NCI-H748 treated with DMSO at 0.1 percent for 48 hours (cell line): Measurements from ENCODE around the gene LDLR.
A peak's percentile ranks its signal among the peaks of the same experiment; 100 is the strongest.

Experiments used
- DNase-seq: peaks from one replicate; lab custom pipeline; 2025; lab: John Stamatoyannopoulos, UW

Gene LDLR

DNA sequence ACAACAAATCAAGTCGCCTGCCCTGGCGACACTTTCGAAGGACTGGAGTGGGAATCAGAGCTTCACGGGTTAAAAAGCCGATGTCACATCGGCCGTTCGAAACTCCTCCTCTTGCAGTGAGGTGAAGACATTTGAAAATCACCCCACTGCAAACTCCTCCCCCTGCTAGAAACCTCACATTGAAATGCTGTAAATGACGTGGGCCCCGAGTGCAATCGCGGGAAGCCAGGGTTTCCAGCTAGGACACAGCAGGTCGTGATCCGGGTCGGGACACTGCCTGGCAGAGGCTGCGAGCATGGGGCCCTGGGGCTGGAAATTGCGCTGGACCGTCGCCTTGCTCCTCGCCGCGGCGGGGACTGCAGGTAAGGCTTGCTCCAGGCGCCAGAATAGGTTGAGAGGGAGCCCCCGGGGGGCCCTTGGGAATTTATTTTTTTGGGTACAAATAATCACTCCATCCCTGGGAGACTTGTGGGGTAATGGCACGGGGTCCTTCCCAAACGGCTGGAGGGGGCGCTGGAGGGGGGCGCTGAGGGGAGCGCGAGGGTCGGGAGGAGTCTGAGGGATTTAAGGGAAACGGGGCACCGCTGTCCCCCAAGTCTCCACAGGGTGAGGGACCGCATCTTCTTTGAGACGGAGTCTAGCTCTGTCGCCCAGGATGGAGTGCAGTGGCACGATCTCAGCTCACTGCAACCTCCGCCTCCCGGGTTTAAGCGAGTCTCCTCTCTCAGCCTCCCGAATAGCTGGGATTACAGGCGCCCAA, at the start of gene LDLR:
TSS of gene LDLR (plus strand) at position 210 of the 760 bp plus-strand sequence. CDS start at position 296, 86 bp downstream.
- peak; percentile 66 for DNase-seq

DNA sequence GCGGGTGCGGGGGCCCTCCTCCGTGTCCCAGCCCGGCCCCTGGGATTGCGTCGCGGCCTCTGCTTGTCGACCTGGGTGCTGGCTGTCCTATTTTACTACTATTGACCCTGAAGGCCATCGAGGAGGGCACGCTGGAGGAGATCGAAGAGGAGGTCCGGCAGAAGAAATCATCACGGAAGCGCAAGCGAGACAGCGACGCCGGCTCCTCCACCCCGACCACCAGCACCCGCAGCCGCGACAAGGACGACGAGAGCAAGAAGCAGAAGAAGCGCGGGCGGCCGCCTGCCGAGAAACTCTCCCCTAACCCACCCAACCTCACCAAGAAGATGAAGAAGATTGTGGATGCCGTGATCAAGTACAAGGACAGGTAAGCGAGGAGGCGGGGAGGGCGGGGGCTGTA, 48.1 kb upstream of the LDLR start:
- no peak for DNase-seq

DNA sequence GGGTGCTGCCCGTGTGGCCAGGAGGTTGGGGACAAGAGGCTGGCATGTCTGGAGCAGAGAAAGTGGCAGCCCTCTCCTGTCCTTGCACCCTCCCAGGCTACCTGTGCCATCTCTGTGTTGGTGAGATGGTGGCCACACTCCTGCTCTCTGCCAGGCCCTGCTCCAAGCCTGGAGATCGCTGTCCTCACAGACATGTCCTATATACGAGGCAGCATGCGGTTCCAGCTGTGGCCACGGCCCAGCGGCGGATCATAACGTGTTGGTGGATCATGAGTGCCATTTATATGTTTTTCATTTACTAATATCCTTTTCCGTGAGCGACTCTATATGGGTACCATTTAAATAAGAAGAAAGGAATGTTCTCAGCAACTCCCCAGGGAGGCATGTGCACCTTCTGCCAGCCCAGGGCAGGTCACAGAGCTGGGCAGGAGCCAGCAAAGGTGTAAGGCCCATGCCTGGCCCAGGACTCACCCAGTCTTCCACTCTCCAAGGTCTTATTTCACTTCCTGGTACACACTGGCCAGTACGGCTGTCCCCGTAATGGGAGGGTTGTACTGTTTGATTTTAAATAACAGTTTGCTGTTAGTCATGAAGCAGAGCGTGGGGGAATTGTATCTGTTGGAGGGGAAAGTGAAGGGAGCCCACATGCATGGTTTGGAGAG, 47.2 kb upstream of the LDLR start:
- no peak for DNase-seq

DNA sequence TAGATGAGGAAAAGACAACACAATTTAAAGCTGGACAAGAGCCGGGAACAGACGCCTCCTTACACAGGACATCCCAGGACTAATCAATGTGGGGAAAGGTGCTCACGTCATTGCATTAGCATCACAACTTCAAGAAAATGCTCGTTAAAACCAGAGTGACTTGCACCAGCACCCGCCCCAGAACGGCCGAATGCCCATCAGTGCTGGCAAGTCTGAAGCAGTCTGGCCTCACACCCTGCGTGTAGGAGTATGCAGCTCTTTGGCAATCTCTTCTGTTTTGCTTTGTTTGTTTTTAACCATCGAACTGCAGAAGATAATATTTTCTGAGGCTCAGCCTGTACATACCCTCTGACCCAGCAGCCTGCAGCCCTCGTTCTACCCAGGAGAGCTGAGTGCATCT, 44.8 kb upstream of the LDLR start:
- no peak for DNase-seq

DNA sequence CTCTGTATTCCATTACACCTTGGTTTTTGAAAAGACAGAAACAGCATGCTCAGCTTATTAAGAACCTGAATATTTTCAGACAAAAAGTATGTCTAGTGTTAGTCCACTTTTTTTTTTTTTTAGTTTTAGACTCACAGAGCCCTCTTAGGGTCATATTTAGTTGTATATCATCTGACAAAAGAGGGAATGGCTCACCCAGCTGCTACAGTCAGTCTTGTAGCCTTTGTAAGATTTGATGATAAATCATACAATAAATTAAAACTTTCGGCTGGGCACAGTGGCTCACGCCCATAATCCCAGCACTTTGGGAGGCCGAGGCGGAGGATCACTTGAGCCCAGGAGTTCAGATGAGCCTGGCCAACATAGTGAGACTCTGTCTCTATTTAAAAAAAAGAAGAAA, 43.7 kb upstream of the LDLR start:
- no peak for DNase-seq

DNA sequence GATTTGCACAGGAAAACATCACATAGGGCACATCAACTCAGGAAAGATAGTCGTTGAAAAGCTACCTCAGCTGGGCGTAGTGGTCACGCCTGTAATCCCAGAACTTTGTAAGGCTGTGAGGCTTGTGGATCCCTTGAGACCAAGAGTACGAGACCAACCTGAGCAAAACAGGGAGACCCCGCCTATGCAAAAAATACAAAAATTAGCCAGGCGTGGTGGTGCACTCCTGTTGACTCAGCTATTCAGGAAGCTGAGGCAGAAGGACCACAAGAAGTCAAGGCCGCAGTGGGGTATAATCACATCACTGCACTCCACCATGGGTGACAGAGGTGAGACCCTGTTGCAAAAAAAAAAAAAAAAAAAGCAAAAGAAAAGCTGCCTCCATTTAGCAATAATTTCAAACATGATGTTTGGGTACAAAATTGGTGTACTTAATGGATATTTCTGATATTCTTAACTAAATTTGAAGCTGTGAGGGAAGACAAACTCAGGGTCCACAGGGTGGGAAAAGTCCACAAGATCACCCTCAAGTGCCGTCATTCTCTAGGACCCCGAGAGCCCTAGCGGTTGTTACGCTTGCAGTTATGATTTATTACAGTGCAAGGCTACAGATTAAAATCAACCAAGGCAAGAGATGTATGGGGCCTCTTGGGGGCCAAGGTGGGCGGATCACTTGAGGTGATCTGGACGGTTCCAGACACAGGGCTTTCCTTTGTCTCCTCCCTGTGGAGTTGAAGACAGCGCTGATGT, 42.5 kb upstream of the LDLR start:
- no peak for DNase-seq

DNA sequence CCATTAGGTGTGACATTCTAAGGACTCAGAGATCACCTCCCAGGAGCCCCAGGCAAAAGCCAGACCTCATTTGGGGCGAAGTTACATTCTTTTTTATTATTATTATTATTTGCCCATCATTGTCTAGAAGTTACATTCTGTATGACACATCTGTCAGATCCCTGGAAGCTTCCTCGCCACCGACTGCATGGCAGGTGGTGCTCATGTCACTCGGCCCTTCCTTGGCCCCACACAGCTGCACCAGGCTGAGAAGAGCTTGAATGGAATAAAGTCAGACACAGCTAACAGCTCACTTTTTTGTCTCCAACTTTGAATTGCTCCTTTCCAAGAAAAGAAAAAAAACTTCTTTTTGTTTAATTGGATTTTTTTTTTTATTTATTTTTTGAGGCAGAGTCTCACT, 41.4 kb upstream of the LDLR start:
- no peak for DNase-seq

DNA sequence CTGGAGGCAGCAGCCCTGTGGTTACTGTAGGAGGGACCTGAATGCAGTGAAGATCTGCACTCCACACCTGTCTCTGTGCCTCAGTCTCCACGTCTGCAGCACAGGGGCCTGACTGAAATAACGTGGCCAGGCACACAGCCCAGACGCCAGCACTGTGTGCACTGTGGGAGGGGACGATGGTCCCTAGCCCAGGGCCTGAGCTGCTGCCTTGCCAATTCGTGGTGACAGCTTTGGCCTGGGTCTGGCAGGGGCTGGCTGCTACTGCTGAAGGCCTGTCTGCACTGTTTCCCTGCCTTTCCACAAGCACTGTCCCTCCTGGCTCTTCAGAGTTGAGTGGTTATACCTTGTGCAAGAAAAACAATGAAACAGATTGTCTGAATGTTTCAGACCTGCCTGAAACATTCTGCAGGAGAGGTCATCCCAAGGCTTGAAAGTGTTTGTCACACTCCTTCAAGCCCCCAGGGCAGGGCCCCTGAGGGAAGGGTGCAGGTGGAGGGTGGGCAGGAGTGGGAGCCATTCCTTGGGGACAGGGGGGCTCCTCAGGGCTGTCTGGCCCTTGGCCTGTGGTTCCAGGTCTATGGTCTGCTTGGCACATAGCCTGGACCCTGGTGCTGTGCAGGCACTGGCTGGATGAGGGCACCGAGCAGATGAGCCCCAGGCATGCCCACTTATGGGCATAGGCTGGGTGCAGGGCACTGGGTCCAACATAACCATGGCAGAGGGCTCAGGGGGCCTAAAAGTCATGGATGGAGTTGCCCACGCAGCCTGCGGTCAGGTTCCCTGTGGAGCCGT, 38.7 kb upstream of the LDLR start:
- DNase-seq, result no peak

DNA sequence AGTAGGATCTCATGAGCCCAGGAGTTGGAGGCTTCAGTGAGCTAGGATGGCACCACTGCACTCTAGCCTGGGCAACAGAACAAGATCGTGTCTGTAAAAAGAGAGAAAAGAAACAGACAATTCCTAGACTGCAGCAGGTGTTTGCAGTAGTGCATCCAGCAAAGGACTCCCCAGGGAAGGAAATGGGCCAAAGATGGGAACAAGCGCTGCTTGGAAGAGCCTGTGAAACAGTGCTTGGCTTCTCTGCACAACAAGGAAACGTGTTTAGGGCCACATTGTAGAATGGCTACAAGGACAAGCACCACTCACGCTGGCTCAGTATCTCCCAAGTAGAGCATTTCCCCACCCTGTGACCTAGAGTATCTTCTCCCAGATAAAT, 35.5 kb upstream of the LDLR start:
- DNase-seq, result no peak

DNA sequence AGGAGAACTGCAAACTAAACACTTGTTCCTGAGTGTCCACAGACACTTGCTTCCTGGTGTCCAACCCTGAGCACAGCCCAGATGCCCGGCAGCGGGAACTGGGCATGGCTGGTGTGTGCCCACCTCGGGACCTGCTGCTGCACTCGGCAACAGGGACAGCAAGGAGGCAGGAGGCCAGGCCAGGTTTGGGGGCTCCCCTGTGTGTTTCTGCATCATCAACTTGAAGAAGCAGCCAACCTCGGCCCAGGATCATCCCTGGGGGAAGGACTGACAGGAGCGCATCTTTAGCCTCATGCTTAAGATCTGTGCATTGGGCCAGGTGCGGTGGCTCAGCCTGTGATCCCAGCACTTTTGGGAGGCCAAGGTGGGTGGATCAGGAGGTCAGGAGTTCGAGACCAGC, 35.1 kb upstream of the LDLR start:
- DNase-seq, result no peak

DNA sequence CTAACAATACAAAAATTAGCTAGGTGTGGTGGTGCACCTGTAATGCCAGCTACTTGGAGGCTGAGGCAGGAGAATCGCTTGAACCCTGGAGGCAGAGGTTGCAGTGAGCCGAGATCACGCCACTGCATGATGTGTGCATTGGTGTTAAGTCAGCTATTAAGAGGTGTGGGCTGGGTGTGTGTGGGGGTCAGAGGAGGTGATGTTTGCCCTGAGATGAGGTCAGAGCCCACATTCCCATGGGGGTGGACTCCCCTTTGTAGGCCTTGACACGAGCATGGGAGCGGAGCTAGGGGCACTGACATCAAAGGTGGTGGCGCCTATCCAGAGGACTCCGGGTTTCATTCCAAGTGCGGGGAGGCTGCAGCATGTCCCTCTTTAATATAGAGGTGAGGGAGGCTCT, 34.6 kb upstream of the LDLR start:
- DNase-seq, result no peak

DNA sequence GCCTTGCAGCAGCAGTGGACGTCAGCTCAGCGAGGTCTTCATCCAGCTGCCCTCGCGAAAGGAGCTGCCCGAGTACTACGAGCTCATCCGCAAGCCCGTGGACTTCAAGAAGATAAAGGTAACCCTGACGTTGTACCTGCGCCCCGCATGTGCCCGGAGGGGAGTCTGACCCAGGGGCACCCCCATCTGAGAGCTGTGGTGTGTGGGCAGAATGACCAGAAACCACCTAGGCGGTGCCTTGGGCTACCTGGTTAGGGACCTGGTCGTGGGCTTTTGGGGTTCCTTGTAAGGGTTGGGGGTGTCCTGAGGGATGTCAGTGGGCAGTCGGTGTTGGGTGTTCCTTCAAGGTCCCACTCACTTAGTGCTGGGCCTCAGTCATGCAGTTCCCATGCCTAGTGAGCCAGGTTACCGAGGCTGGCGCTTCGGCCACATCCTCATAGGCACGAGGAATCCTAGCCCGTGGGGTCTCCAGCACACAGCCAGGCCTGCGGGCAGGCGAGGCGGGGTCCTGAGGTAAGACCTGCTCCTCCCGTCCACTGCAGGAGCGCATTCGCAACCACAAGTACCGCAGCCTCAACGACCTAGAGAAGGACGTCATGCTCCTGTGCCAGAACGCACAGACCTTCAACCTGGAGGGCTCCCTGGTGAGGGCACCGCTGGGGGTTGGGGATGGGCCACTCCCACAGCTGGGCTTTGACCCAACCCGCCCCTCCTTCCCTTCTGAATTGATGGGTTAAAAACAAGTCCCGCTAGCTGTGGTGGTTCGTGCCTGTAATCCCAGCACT, 30.8 kb upstream of the LDLR start:
- DNase-seq, result no peak

DNA sequence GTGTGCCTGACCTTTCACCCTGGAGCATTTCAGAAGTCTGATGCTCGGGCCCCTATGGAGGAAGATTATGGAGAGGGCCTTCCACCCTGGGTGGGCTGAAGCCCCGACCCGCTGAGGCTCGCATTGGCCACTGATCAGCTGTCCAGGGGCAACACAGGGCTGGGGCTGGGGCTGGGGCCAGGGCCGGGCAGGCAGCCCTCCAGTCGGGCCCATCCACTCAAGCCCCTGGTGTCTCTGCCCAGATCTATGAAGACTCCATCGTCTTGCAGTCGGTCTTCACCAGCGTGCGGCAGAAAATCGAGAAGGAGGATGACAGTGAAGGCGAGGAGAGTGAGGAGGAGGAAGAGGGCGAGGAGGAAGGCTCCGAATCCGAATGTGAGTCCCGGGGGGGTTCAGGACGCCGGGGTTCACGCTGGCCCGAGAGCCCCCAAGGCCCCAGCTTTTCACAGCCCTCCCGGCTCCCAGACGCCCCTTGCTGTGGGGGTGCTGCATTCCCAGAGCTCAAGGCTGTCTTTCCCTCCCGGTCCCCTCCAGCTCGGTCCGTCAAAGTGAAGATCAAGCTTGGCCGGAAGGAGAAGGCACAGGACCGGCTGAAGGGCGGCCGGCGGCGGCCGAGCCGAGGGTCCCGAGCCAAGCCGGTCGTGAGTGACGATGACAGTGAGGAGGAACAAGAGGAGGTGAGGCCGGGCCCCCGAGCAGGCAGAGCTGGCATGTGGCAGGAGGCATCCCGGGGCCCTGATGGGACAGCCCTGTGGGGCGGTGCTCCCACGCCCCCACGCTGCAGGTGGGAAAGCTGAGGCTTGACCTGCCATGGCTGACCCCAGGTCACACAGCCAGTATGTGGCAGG, 29.5 kb upstream of the LDLR start:
- no peak for DNase-seq

DNA sequence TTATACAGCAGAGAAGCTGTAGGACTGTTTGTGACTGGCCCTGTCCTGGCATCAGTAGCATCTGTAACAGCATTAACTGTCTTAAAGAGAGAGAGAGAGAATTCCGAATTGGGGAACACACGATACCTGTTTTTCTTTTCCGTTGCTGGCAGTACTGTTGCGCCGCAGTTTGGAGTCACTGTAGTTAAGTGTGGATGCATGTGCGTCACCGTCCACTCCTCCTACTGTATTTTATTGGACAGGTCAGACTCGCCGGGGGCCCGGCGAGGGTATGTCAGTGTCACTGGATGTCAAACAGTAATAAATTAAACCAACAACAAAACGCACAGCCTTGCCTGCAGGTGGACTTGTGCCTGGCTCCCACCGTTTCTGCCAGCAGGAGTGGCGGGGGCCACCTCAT, 27.3 kb upstream of the LDLR start:
- no peak for DNase-seq

DNA sequence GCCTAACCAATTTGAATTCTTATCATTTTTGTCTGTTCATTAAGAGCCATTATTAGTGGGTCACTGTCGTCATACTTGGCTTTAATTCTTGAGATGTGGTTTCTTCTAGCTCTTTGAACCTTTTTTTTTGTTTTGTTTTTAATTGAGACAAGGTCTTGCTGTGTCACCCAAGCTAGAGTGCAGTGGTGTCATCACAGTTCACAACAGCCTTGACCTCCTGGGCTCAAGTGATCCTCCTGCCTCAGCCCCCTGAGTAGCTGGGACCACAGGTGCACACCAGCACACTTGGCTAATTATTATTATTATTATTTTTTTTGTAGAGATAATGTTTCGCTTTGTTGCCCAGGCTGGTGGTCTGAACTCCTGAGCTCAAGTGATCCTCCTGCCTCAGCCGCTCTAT, 25.8 kb upstream of the LDLR start:
- no peak for DNase-seq

DNA sequence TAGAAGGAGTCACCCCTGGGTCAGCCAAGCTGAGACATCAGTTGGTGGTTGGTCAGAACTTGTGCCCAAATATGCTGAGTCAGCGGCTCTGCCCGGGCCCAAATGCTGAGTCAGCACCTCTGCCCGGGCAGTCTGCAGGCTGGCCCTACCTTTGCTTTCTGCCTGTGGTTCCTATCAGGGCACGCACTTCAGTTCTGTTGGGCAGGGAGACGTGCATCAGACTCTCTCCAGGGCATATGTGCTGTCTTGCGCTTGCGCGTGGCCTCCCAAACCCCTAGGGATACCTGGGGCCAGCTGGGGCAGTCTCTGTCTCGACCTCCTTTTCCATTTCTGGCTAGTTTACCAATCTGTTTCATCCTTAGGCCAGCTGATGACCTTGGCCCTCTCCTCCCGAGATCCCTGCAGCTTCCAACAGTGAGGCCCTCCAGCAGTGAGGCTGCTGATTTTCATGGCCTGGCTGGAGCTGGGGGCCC, 24.4 kb upstream of the LDLR start:
- DNase-seq, result no peak

DNA sequence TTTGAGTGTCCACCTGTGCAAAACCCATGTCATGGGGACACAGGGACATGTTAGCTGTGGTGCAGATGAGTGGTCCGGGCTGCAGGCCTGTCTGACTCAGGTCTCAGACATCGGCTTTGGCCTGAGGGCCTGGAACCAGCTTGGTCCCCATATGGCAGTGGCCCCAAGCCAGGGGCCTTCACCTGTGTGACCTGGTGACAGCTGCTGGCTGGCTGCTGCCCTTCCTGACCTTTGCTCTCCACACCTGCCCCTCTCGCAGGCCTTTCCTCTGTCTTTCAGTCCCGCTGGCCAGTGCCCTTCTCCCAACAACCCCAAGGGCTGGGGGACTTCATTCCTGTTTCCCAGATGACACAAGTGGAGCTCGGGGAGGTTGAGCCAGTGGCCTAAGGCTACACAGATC, 22.9 kb upstream of the LDLR start:
- no peak for DNase-seq

DNA sequence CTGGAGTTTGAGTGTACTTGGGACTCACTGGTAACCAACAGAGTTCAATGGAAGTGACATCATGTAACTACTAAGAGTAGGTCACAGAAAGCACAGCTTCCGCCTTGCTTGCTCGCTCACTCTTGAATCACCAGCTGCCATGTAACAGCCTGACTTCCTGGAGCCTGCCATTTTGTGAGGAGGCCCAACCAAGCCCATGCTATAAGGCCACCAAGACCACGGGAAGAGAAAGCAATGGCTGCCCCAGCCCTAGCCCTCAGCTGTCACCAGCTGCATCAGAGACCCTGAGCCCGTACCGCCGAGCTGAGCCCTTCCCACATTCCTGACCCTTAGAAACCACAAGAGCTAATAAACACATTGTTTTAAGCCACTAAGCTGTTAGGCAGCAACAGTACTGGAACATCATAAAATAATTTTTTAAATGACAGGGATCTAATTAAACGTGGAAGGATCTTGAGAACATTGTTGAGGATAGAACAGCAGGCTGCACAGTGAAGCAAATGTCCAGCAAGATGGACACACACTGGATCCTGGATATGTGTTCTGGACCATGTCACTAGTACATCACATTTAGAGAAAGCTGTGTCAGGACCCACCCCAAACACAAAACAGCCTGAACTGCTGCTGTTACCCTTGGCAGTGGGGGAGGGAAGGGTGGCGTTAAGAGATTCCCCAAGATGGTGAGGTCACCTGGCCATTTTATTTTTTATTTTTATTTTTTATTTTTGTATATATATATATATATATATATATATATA, 21.7 kb upstream of the LDLR start:
- no peak for DNase-seq

DNA sequence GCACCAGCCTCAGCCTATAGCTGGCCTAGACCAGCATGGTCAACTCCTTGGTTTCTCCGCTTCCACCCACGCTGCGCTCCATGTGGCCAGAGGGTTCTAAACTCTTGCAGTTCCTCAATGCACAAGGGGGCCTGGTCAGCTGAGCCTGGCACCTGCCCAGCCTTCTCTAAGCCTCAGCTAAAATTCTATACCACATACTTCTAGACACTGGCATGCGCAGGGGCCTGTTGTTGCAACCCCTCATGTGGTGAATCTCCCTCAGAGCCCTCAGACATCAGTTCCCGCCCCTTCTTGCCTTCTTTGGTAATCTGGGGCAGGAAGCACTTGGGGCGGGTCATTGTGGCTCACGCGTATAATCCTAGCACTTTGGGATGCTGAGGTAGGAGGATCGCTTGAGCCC, 19.7 kb upstream of the LDLR start:
- no peak for DNase-seq

DNA sequence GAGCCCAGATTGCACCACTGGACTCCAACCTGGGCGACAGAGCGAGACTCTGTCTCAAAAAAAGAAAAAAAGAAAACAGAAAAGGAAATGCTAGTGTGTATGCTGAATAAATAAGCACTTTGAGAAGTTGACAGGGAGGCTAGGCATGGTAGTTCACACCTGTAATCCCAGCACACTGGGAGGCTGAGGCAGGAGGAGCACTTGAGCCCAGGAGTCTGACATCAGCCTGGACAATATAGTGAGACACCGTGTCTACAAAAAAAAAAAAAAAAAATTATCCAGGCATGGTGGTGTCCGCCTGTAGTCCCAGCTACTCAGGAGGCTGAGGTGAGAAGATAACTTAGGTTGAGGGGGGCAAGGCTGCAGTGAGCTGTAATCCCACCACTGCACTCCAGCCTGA, 19.1 kb upstream of the LDLR start:
- no peak for DNase-seq
